Tibial artery (tissue), 4 donors: Measurements from ENCODE around the gene LRRN2.

Experiments used
- DNase-seq, 2 donors: peaks; one replicate each; pipeline ENCODE4 v3.0.0-alpha.2; 2019
- H3K27ac ChIP-seq, 2 donors: fragments of 200-600 bp; sonication (generic) in 1 of 2; 1 replicate in 1 of 2; 2 replicates in 1 of 2; pipeline ENCODE4 v1.5.1; 2018 to 2019; ENCODE audit warnings: mild to moderate bottlenecking in 1 of 2
- H3K27me3 ChIP-seq, 2 donors: fragments of 200-600 bp; sonication (generic) in 1 of 2; one replicate each; pipeline versions ENCODE4 v1.5.1 to v1.6.0; 2016 to 2019
- H3K36me3 ChIP-seq, 3 donors: fragments of 200-600 bp; sonication (generic) in 2 of 3; one replicate each; pipeline ENCODE4 v1.5.1; 2016 to 2019; ENCODE audit warnings: mild to moderate bottlenecking in 2 of 3
- H3K4me1 ChIP-seq, 4 donors: fragments of 200-600 bp; sonication (generic) in 2 of 4; 1 replicate in 3 of 4; 2 replicates in 1 of 4; pipeline ENCODE4 v1.5.1; 2016 to 2019
- H3K4me3 ChIP-seq, 2 donors: fragments of 200-600 bp; sonication (generic) in 1 of 2; 1 replicate in 1 of 2; 2 replicates in 1 of 2; pipeline ENCODE4 v1.5.1; 2018 to 2019; ENCODE audit warnings: mild to moderate bottlenecking in 2 of 2
- H3K9me3 ChIP-seq, 3 donors: fragments of 200-600 bp; sonication (generic) in 1 of 3; one replicate each; pipeline ENCODE4 v1.5.1; 2016 to 2019
- CTCF ChIP-seq, 2 experiments: fragments of 200-600 bp in 1 of 2; fragments of 450-650 bp in 1 of 2; IDR thresholded peaks; one replicate each; pipeline ENCODE4 v1.5.1; 2017 to 2019; ENCODE audit warnings: antibody characterized with exemption in 2 of 2, mild to moderate bottlenecking in 1 of 2, moderate library complexity in 1 of 2
- intact Hi-C: fragments of 100-400 bp; cut with DNase I; formaldehyde crosslinking; loops from one replicate; pipeline ENCODE4 v1.15.0; 2023; ENCODE audit warnings: low total_unique reads

LRRN2 gene

GRCh38 chr1:204672482-204673121, 12.9 kb downstream of the LRRN2 start:
- DNase-seq = peak in 1 of 2 donors; percentile 32
- Histone ChIP-seq H3K4me1 (peaks cover 0 to 9% (median 2%) of the 10 kb centered on the region in 4 donors), H3K27ac (no peak overlapping the region), H3K27me3 (peaks cover 0 to 3% of the 10 kb centered on the region in 2 donors), H3K36me3 (no peaks in the 10 kb centered on the region), H3K4me3 (no peak overlapping the region), H3K9me3 (no peaks in the 10 kb centered on the region)
- no peak for TF ChIP-seq CTCF (IDR thresholded peaks at IDR 0.05)
- intact Hi-C loops = no loop called here

DNA sequence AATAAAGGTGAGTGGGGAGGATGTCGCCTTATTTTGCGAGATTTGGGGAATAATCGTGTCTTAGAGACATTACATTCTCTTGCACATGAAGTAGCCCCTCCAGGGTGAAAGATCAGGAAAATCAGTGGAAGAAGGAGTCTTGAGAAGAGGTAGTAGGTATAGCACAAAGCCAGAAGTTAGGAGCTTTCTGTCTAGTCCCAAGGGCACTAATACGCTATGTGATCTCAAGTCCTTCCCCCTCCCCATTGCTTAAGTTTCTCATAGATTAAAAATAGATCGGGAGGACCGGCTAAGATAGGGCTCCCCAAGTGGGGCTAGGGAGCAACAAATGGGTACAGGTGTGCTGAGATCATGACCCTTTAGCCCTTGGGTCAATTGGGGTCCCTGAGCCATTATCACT, 13.5 kb downstream of the LRRN2 start:
- Histone ChIP-seq H3K4me3 (no peak overlapping the region), H3K27me3 (no peaks in the 10 kb centered on the region), H3K4me1 (peaks cover 0 to 9% (median 2%) of the 10 kb centered on the region in 4 donors), H3K27ac (no peak overlapping the region), H3K36me3 (no peaks in the 10 kb centered on the region), H3K9me3 (no peaks in the 10 kb centered on the region)
- DNase-seq = peak in 1 of 2 donors; percentile 15
- intact Hi-C loops = no loop called here
- TF ChIP-seq CTCF (IDR thresholded peaks at IDR 0.05) = no peak

GRCh38 chr1:204670152-204670927, 15.2 kb downstream of the LRRN2 start:
- no peaks in the 10 kb centered on the region for H3K36me3 ChIP-seq
- TF ChIP-seq CTCF (IDR thresholded peaks at IDR 0.05) = no peak
- DNase-seq = peak in 1 of 2 donors; percentile 25
- peaks cover 0 to 9% (median 2%) of the 10 kb centered on the region in 4 donors for H3K4me1 ChIP-seq
- H3K27me3 ChIP-seq = no peaks in the 10 kb centered on the region
- no peaks in the 10 kb centered on the region for H3K9me3 ChIP-seq
- intact Hi-C loops = no loop called here
- no peak overlapping the region for H3K27ac ChIP-seq
- H3K4me3 ChIP-seq = no peak overlapping the region

DNA sequence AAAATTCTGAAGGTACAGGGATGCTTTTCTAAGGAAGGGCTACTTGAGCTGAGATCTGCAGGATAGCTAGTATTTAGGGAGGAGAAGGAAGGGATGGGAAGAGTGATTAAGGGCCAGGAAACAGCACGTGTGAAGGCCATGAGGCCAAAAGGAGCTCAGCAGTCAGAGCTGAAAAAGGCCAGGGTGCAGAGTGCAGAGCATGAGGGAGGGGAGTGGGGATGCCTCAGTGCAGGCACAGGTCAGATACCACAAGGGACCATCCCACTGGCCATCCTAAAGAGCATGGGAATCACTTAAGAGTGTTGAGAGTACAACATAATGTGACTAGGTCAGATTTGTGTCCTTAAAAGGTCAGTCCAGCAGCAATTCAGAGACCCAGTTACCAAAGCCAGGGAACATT, 16.0 kb downstream of the LRRN2 start:
- Histone ChIP-seq H3K27ac (no peak overlapping the region), H3K4me3 (no peak overlapping the region), H3K36me3 (no peaks in the 10 kb centered on the region), H3K27me3 (no peaks in the 10 kb centered on the region), H3K4me1 (peaks cover 0 to 9% (median 2%) of the 10 kb centered on the region in 4 donors), H3K9me3 (no peaks in the 10 kb centered on the region)
- intact Hi-C loops = no loop called here
- no peak for DNase-seq
- TF ChIP-seq CTCF (IDR thresholded peaks at IDR 0.05) = no peak

DNA sequence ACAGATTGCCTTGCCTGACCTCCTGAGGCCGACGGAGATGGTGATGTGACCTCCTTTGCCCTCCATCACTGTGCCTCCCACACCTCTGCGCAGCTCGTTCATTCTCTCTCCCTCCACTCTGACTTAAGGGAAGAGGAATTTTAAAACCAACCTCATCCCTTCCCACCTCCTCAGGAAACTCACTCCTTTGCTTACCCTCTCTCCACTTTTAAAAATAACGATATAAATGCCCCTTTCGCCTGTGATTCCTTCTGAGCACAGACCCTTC, 21.2 kb downstream of the LRRN2 start:
- TF ChIP-seq CTCF (IDR thresholded peaks at IDR 0.05) = no peak
- DNase-seq = peak in 1 of 2 donors; percentile 31
- no peak overlapping the region for H3K27ac ChIP-seq
- no peaks in the 10 kb centered on the region for H3K9me3 ChIP-seq
- no peaks in the 10 kb centered on the region for H3K36me3 ChIP-seq
- H3K4me3 ChIP-seq = no peak overlapping the region
- no peaks in the 10 kb centered on the region for H3K4me1 ChIP-seq
- intact Hi-C loops = no loop called here
- no peaks in the 10 kb centered on the region for H3K27me3 ChIP-seq
